SK-N-SH (cell line): Measurements from ENCODE around the gene CRB1. TPM values are rescaled to one million over a fixed set of nuclear protein-coding genes. Genes with fewer than 3 reads are reported as not detected.

Experiments used
- CTCF ChIA-PET: fragments of 300-600, 350-600 bp; formaldehyde crosslinking; extraction: SDS; loops from one replicate; lab custom pipeline; 2021; lab: Yijun Ruan, JAX
- POLR2A ChIA-PET: fragments of 350-600 bp; sonication (Branson Sonifier 250); formaldehyde crosslinking; extraction: SDS; loops from one replicate; lab custom pipeline; 2020; ENCODE audit warnings: antibody characterized with exemption, inconsistent platforms; lab: Yijun Ruan, JAX
- DNase-seq: peaks from one replicate; pipeline ENCODE4 v3.0.0; 2012
- H2AFZ ChIP-seq: fragments of 200-600 bp; sonication (generic); 2 replicates; pipeline ENCODE4 v1.8.1; 2016; ENCODE audit warnings: antibody characterized with exemption, mild to moderate bottlenecking, low read depth
- H3F3A ChIP-seq: fragments of 200-600 bp; sonication (generic); replicated peaks from 2 replicates; pipeline ENCODE3; 2016; ENCODE audit warnings: antibody characterized with exemption, mild to moderate bottlenecking; ENCODE audit not compliant: insufficient read depth
- H3K27ac ChIP-seq, 2 experiments: fragments of 200-500 bp in 1 of 2; fragments of 200-600 bp in 1 of 2; sonication (Bioruptor generic) in 1 of 2; sonication (generic), shearing (Covaris generic) in 1 of 2; 2 replicates each; pipeline versions ENCODE4 v1.5.1 to v1.6.1; 2014 to 2016; ENCODE audit warnings: low read depth in 2 of 2, inconsistent platforms in 1 of 2, low read length in 1 of 2, mild to moderate bottlenecking in 1 of 2, mixed read lengths in 1 of 2
- H3K27me3 ChIP-seq: fragments of 200-600 bp; sonication (generic), shearing (Covaris generic); 2 replicates; pipeline ENCODE4 v1.6.1; 2016; ENCODE audit warnings: mixed run types; ENCODE audit not compliant: insufficient read depth
- H3K36me3 ChIP-seq, 2 experiments: fragments of 200-500 bp in 1 of 2; fragments of 200-600 bp in 1 of 2; sonication (Bioruptor generic) in 1 of 2; sonication (generic) in 1 of 2; replicated peaks in 1 of 2; 2 replicates each; pipeline versions ENCODE3 to v1.5.1; 2014 to 2016; ENCODE audit warnings: low read length in 1 of 2, mild to moderate bottlenecking in 1 of 2; ENCODE audit not compliant: insufficient read depth in 2 of 2, control insufficient read depth in 1 of 2
- H3K4me1 ChIP-seq, 2 experiments: fragments of 200-500 bp in 1 of 2; fragments of 200-600 bp in 1 of 2; sonication (Bioruptor generic) in 1 of 2; sonication (generic), shearing (Covaris generic) in 1 of 2; 2 replicates each; pipeline versions ENCODE4 v1.5.1 to v1.6.1; 2014 to 2016; ENCODE audit warnings: low read depth in 1 of 2, low read length in 1 of 2, mixed run types in 1 of 2; ENCODE audit not compliant: insufficient read depth in 2 of 2, control insufficient read depth in 1 of 2
- H3K4me2 ChIP-seq: fragments of 200-600 bp; sonication (generic), shearing (Covaris generic); 2 replicates; pipeline ENCODE4 v1.6.1; 2017; ENCODE audit warnings: mixed run types
- H3K4me3 ChIP-seq, 2 experiments: fragments of 200-500 bp in 1 of 2; fragments of 200-600 bp in 1 of 2; sonication (Bioruptor generic) in 1 of 2; sonication (generic), shearing (Covaris generic) in 1 of 2; 2 replicates each; pipeline versions ENCODE4 v1.5.1 to v1.8.1; 2014 to 2016; ENCODE audit warnings: low read depth in 2 of 2, inconsistent platforms in 1 of 2, low read length in 1 of 2, mild to moderate bottlenecking in 1 of 2, mixed read lengths in 1 of 2, moderate library complexity in 1 of 2
- H3K79me2 ChIP-seq: fragments of 200-600 bp; sonication (generic); 2 replicates; pipeline ENCODE4 v1.8.1; 2017; ENCODE audit warnings: mild to moderate bottlenecking; ENCODE audit not compliant: insufficient read depth
- H3K9ac ChIP-seq: fragments of 200-600 bp; sonication (generic); 2 replicates; pipeline ENCODE4 v1.6.1; 2017; ENCODE audit warnings: mixed run types
- H3K9me2 ChIP-seq: fragments of 200-600 bp; sonication (generic); 2 replicates; pipeline ENCODE4 v1.6.1; 2017; ENCODE audit warnings: mixed run types
- H3K9me3 ChIP-seq: fragments of 200-600 bp; sonication (generic); 2 replicates; pipeline ENCODE4 v1.6.1; 2017; ENCODE audit warnings: mixed run types, mild to moderate bottlenecking, moderate library complexity
- H4K20me1 ChIP-seq: fragments of 200-600 bp; sonication (generic); 2 replicates; pipeline ENCODE4 v1.6.1; 2017; ENCODE audit warnings: mild to moderate bottlenecking, mixed run types; ENCODE audit not compliant: insufficient read depth
- CHD2 ChIP-seq: fragments of 150-350 bp; IDR thresholded peaks from 2 replicates; pipeline ENCODE4 v1.6.1; 2018; ENCODE audit warnings: low read length; ENCODE audit not compliant: partially characterized antibody
- ELF1 ChIP-seq: IDR thresholded peaks from 2 replicates; pipeline ENCODE4 v1.4.0; 2012
- EZH2phosphoT487 ChIP-seq: fragments of 200-600 bp; sonication (generic); IDR thresholded peaks from 2 replicates; pipeline ENCODE4 v1.6.1; 2017; ENCODE audit warnings: low read depth, mixed run types, mild to moderate bottlenecking, antibody characterized with exemption, moderate library complexity, borderline replicate concordance
- FOXJ3 ChIP-seq: sonication (generic); formaldehyde crosslinking; IDR thresholded peaks from 2 replicates; pipeline ENCODE4 v1.5.1; 2020; ENCODE audit warnings: mild to moderate bottlenecking, missing genetic modification reagents
- FOXM1 ChIP-seq: IDR thresholded peaks from 2 replicates; pipeline ENCODE4 v1.4.0; 2012; ENCODE audit warnings: low read depth, mild to moderate bottlenecking
- NFIC ChIP-seq: IDR thresholded peaks from 2 replicates; pipeline ENCODE4 v1.4.0; 2012; ENCODE audit warnings: borderline replicate concordance
- NRF1 ChIP-seq: IDR thresholded peaks from 2 replicates; pipeline ENCODE4 v1.6.1; 2012; ENCODE audit warnings: low read depth, mild to moderate bottlenecking, low read length
- RXRA ChIP-seq: IDR thresholded peaks from 2 replicates; pipeline ENCODE4 v1.4.0; 2012; ENCODE audit warnings: low read depth, mild to moderate bottlenecking, borderline replicate concordance
- SMC3 ChIP-seq: IDR thresholded peaks from 2 replicates; pipeline ENCODE4 v1.6.1; 2012; ENCODE audit warnings: low read depth, low read length, improper control_type of control experiment
- TAF1 ChIP-seq: IDR thresholded peaks from 2 replicates; pipeline ENCODE4 v1.6.1; 2012; ENCODE audit warnings: low read depth, mild to moderate bottlenecking, low read length, moderate library complexity, borderline replicate concordance
- TCF12 ChIP-seq: IDR thresholded peaks from 2 replicates; pipeline ENCODE4 v1.4.0; 2012
- TEAD4 ChIP-seq: IDR thresholded peaks from 2 replicates; pipeline ENCODE4 v1.4.0; 2012; ENCODE audit warnings: mild to moderate bottlenecking, borderline replicate concordance; ENCODE audit not compliant: insufficient read depth
- WGBS: methylation state at CpG from one replicate; pipeline ENCODE4 v1.1.6; 2017; ENCODE audit warnings: low lambda C conversion rate; 5-methylcytosine and 5-hydroxymethylcytosine counted together
- polyA plus RNA-seq, 3 experiments: library from polyadenylated mRNA; depleted of rRNA; stranded (reverse); fragments of >200 nt; gene quantifications; 2 replicates each; pipeline ENCODE4 v1.2.3, GENCODE V29; 2012
- TF ChIP-seq, protein P1 (sequence below): IDR thresholded peaks from 2 replicates; pipeline ENCODE4 v1.4.0; 2012; ENCODE audit warnings: low read depth, borderline replicate concordance
- TF ChIP-seq, protein P2 (sequence below): fragments of 150-350 bp; IDR thresholded peaks from 2 replicates; pipeline ENCODE4 v1.6.1; 2017; ENCODE audit warnings: antibody characterized with exemption, low read length, low read depth, borderline replicate concordance
- TF ChIP-seq, protein P3 (sequence below): IDR thresholded peaks from 2 replicates; pipeline ENCODE4 v1.4.0; 2012; ENCODE audit warnings: low read depth, borderline replicate concordance

CRB1 gene
- polyA plus RNA-seq, 1 of the 3 experiments (the other 2 are of a cell fraction), result 0.13 TPM

DNA sequence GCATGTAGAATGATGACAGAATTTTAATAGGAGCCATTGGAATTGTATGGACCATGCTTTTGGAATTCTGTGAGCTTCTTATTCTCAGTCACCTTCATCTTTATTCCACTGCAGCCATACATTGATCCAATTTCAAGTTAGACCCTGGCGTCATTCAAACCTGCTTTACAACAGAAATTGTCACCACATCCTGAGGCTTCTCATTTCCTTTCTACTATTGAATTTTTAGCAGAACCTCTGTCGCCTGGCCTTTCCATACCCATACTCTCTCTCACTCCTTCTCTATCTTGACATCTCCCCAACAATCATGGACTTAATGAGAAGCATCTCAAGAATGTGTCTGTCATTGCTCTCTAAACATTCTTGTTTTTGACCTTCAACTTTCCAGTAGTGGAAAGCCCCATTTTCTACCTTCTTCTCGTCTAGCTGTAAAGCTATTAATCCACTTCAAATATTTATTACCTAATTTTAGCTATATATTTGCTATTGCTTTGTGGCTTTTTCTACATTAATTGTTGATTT lies 74.1 kb downstream of the CRB1 start:
- H4K20me1 ChIP-seq, result no peaks in the 10 kb centered on the region
- no peaks in the 10 kb centered on the region for H3K9me2 ChIP-seq
- TF ChIP-seq, protein P1, sequence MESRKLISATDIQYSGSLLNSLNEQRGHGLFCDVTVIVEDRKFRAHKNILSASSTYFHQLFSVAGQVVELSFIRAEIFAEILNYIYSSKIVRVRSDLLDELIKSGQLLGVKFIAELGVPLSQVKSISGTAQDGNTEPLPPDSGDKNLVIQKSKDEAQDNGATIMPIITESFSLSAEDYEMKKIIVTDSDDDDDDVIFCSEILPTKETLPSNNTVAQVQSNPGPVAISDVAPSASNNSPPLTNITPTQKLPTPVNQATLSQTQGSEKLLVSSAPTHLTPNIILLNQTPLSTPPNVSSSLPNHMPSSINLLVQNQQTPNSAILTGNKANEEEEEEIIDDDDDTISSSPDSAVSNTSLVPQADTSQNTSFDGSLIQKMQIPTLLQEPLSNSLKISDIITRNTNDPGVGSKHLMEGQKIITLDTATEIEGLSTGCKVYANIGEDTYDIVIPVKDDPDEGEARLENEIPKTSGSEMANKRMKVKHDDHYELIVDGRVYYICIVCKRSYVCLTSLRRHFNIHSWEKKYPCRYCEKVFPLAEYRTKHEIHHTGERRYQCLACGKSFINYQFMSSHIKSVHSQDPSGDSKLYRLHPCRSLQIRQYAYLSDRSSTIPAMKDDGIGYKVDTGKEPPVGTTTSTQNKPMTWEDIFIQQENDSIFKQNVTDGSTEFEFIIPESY, result no peak
- TF ChIP-seq NRF1, result no peak
- no peak for TF ChIP-seq RXRA
- no peak for TF ChIP-seq TCF12
- TF ChIP-seq SMC3, result no peak
- TF ChIP-seq FOXM1, result no peak
- TF ChIP-seq, protein P2, sequence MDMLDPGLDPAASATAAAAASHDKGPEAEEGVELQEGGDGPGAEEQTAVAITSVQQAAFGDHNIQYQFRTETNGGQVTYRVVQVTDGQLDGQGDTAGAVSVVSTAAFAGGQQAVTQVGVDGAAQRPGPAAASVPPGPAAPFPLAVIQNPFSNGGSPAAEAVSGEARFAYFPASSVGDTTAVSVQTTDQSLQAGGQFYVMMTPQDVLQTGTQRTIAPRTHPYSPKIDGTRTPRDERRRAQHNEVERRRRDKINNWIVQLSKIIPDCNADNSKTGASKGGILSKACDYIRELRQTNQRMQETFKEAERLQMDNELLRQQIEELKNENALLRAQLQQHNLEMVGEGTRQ, result no peak
- no peak for TF ChIP-seq TEAD4
- TF ChIP-seq FOXJ3, result no peak
- TF ChIP-seq, protein P3, sequence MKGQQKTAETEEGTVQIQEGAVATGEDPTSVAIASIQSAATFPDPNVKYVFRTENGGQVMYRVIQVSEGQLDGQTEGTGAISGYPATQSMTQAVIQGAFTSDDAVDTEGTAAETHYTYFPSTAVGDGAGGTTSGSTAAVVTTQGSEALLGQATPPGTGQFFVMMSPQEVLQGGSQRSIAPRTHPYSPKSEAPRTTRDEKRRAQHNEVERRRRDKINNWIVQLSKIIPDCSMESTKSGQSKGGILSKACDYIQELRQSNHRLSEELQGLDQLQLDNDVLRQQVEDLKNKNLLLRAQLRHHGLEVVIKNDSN, result no peak
- TF ChIP-seq EZH2phosphoT487, result no peak
- TF ChIP-seq NFIC, result no peak
- TF ChIP-seq ELF1, result no peak
- no peak for TF ChIP-seq CHD2
- TF ChIP-seq TAF1, result no peak
- TF ChIP-seq, all 33 proteins: peak for 0
- Histone ChIP-seq H2AFZ (no peak overlapping the region), H3K4me3 (no peak overlapping the region), H3F3A (peaks cover 3% of the 10 kb centered on the region), H3K4me1 (peaks cover 0 to 7% of the 10 kb centered on the region in 2 experiments; a peak in 2 of 4 replicates), H3K27ac (no peak overlapping the region; a peak in 1 of 4 replicates), H3K9ac (no peak overlapping the region), H3K4me2 (no peak overlapping the region), H3K36me3 (no peaks in the 10 kb centered on the region), H3K79me2 (no peaks in the 10 kb centered on the region), H3K27me3 (no peaks in the 10 kb centered on the region), H3K9me3 (no peaks in the 10 kb centered on the region)
- WGBS, result 81% methylated on average over 3 of the region's 3 CpGs
- POLR2A ChIA-PET, result no interaction called here
- DNase-seq, result no peak
- CTCF ChIA-PET, result interaction anchor here (0.8 to 2.5 kb wide), 2 partner anchors 15 to 58 kb away, joined by 3 to 10 read pairs; no protein-coding TSS in a partner anchor
